GM23338 (cell line): Measurements from ENCODE around the gene NPAS2. TPM values are rescaled to one million over a fixed set of nuclear protein-coding genes. Genes with fewer than 3 reads are reported as not detected.

Experiments used
- ATAC-seq: fragments of 200-7000 bp; cut with Tn5 transposase; 3 replicates; pipeline ENCODE4 v1.9.1; 2020
- DNase-seq: peaks from one replicate; pipeline ENCODE4 v3.0.0-alpha.2; 2015; ENCODE audit warnings: low spot score
- H2AFZ ChIP-seq: fragments of 200-600 bp; sonication (generic); 2 replicates; pipeline ENCODE4 v1.8.0; 2016; ENCODE audit warnings: antibody characterized with exemption, mild to moderate bottlenecking, moderate library complexity
- H3F3A ChIP-seq: fragments of 200-600 bp; sonication (generic); replicated peaks from 2 replicates; pipeline ENCODE4 v1.8.0; 2017; ENCODE audit warnings: antibody characterized with exemption, mixed run types, low read depth
- H3K27ac ChIP-seq: fragments of 200-600 bp; sonication (generic); 2 replicates; pipeline ENCODE4 v1.6.1; 2016; ENCODE audit warnings: low read depth
- H3K27me3 ChIP-seq: fragments of 200-600 bp; sonication (generic); 2 replicates; pipeline ENCODE4 v1.8.0; 2016; ENCODE audit warnings: mild to moderate bottlenecking, mixed run types, moderate library complexity; ENCODE audit not compliant: insufficient read depth
- H3K36me3 ChIP-seq: fragments of 200-600 bp; sonication (generic); 2 replicates; pipeline ENCODE4 v1.8.0; 2016; ENCODE audit warnings: mild to moderate bottlenecking; ENCODE audit not compliant: insufficient read depth
- H3K4me1 ChIP-seq: fragments of 200-600 bp; sonication (generic); 2 replicates; pipeline ENCODE4 v1.8.0; 2016; ENCODE audit warnings: mild to moderate bottlenecking, moderate library complexity; ENCODE audit not compliant: insufficient read depth
- H3K4me2 ChIP-seq: fragments of 200-600 bp; sonication (generic); 2 replicates; pipeline ENCODE4 v1.7.1; 2017; ENCODE audit warnings: mixed run types
- H3K4me3 ChIP-seq: fragments of 200-600 bp; sonication (generic); 2 replicates; pipeline ENCODE4 v1.6.1; 2016; ENCODE audit warnings: mixed run types
- H3K79me2 ChIP-seq: fragments of 200-600 bp; sonication (generic); replicated peaks from 2 replicates; pipeline ENCODE4 v1.8.0; 2017; ENCODE audit warnings: mild to moderate bottlenecking; ENCODE audit not compliant: insufficient read depth
- H3K9me2 ChIP-seq: fragments of 200-600 bp; sonication (generic); 2 replicates; pipeline ENCODE4 v1.8.0; 2017; ENCODE audit not compliant: insufficient read depth
- H4K20me1 ChIP-seq: fragments of 200-600 bp; sonication (generic); replicated peaks from 2 replicates; pipeline ENCODE4 v1.8.0; 2017; ENCODE audit warnings: mild to moderate bottlenecking; ENCODE audit not compliant: insufficient read depth
- H3K27ac Mint-ChIP-seq: 2 replicates; pipeline ENCODE4 v1.8.0; 2020; ENCODE audit warnings: inconsistent platforms, mild to moderate bottlenecking, moderate library complexity, mixed read lengths
- H3K27me3 Mint-ChIP-seq: 3 replicates; pipeline ENCODE4 v1.8.0; 2022; ENCODE audit warnings: low read depth, mild to moderate bottlenecking, moderate library complexity, mixed read lengths, inconsistent platforms; ENCODE audit not compliant: insufficient read depth, poor library complexity
- H3K36me3 Mint-ChIP-seq: 3 replicates; pipeline ENCODE4 v1.8.0; 2021; ENCODE audit warnings: low read depth, mild to moderate bottlenecking, inconsistent platforms, moderate library complexity, mixed read lengths
- H3K4me1 Mint-ChIP-seq: 3 replicates; pipeline ENCODE4 v1.8.0; 2020; ENCODE audit warnings: mild to moderate bottlenecking, inconsistent platforms, mixed read lengths
- H3K4me3 Mint-ChIP-seq: 3 replicates; pipeline ENCODE4 v1.8.0; 2021; ENCODE audit warnings: moderate library complexity, mild to moderate bottlenecking, inconsistent platforms, mixed read lengths
- H3K9me3 Mint-ChIP-seq: 3 replicates; pipeline ENCODE4 v1.8.0; 2020; ENCODE audit warnings: moderate library complexity, mild to moderate bottlenecking, inconsistent platforms, mixed read lengths
- CREB1 ChIP-seq: fragments of 250-450 bp; sonication (Bioruptor Pico); IDR thresholded peaks from 2 replicates; pipeline ENCODE4 v1.5.0; 2020; ENCODE audit warnings: low read depth, mild to moderate bottlenecking, moderate library complexity
- CTCF ChIP-seq, 2 experiments: fragments of 200-600 bp in 1 of 2; sonication (generic) in 1 of 2; conservative IDR thresholded peaks; 2 replicates each; pipeline versions ENCODE4 v1.5.1 to v1.6.1; 2016 to 2017; ENCODE audit warnings: antibody characterized with exemption in 2 of 2, low read depth in 2 of 2, mild to moderate bottlenecking in 2 of 2, moderate library complexity in 1 of 2
- ETS1 ChIP-seq: IDR thresholded peaks from 2 replicates; pipeline ENCODE4 v1.6.1; 2016; ENCODE audit warnings: antibody characterized with exemption
- EZH2 ChIP-seq: fragments of 200-600 bp; sonication (generic); IDR thresholded peaks from one replicate; pipeline ENCODE4 v1.8.0; 2017; ENCODE audit warnings: antibody characterized with exemption, mild to moderate bottlenecking, low read depth; ENCODE audit not compliant: unreplicated experiment
- EZH2phosphoT487 ChIP-seq: fragments of 200-600 bp; sonication (generic); IDR thresholded peaks from one replicate; pipeline ENCODE4 v1.8.1; 2018; ENCODE audit warnings: antibody characterized with exemption; ENCODE audit not compliant: unreplicated experiment
- JUNB ChIP-seq: IDR thresholded peaks from one replicate; pipeline ENCODE4 v1.6.1; 2016; ENCODE audit warnings: antibody characterized with exemption; ENCODE audit not compliant: unreplicated experiment
- NANOG ChIP-seq: IDR thresholded peaks from 2 replicates; pipeline ENCODE4 v1.6.1; 2016; ENCODE audit warnings: antibody characterized with exemption, borderline replicate concordance
- POLR2AphosphoS5 ChIP-seq: IDR thresholded peaks from 2 replicates; pipeline ENCODE4 v1.6.1; 2016; ENCODE audit warnings: antibody characterized with exemption, low read depth
- REST ChIP-seq: IDR thresholded peaks from one replicate; pipeline ENCODE4 v1.6.1; 2018; ENCODE audit warnings: antibody characterized with exemption; ENCODE audit not compliant: unreplicated experiment
- STAT1 ChIP-seq: IDR thresholded peaks from one replicate; pipeline ENCODE4 v1.6.1; 2016; ENCODE audit warnings: antibody characterized with exemption; ENCODE audit not compliant: unreplicated experiment
- ZNF114 ChIP-seq: fragments of 250-450 bp; sonication (Bioruptor Pico); IDR thresholded peaks from 2 replicates; pipeline ENCODE4 v1.5.0; 2020; ENCODE audit warnings: mild to moderate bottlenecking, moderate library complexity
- ZNF331 ChIP-seq: fragments of 250-450 bp; sonication (Bioruptor Pico); IDR thresholded peaks from 2 replicates; pipeline ENCODE4 v1.5.0; 2020; ENCODE audit warnings: low read depth, mild to moderate bottlenecking, moderate library complexity
- ZNF462 ChIP-seq: fragments of 250-450 bp; sonication (Bioruptor Pico); IDR thresholded peaks from 2 replicates; pipeline ENCODE4 v1.5.0; 2020; ENCODE audit warnings: mild to moderate bottlenecking, moderate library complexity
- polyA plus RNA-seq: library from polyadenylated mRNA; unstranded; fragments of >200 nt; fragmentation: Nextera tagmentation; extraction: Ambion mirVana; gene quantifications from 2 replicates; pipeline ENCODE4 v1.2.1, GENCODE V29; 2016
- total RNA-seq: library from RNA; depleted of rRNA; stranded (reverse); fragments of >200 nt; shearing (Covaris generic); gene quantifications from 2 replicates; pipeline ENCODE4 v1.2.3, GENCODE V29; 2014

NPAS2 gene
- total and polyA plus RNA-seq, 2 experiments from 2014 or later, result 0.56 to 1.1 TPM

- Histone ChIP-seq H3F3A (no peaks in the 10 kb centered on the region), H3K27ac (no peak overlapping the region), H3K27me3 (no peaks in the 10 kb centered on the region), H4K20me1 (no peaks in the 10 kb centered on the region), H3K36me3 (no peaks in the 10 kb centered on the region; the same call in 1 of the 2 replicates), H3K79me2 (no peaks in the 10 kb centered on the region), H3K4me3 (no peak overlapping the region), H2AFZ (no peak overlapping the region), H3K9me2 (no peaks in the 10 kb centered on the region), H3K4me1 (no peaks in the 10 kb centered on the region), H3K4me2 (no peak overlapping the region)
- DNase-seq (no peak), ATAC-seq (no peak)
- H3K4me1 Mint-ChIP-seq, result no peaks in the 10 kb centered on the region
- no peak overlapping the region for H3K4me3 Mint-ChIP-seq
- no peaks in the 10 kb centered on the region for H3K9me3 Mint-ChIP-seq
- H3K36me3 Mint-ChIP-seq, result no peaks in the 10 kb centered on the region
- peaks cover 2% of the 10 kb centered on the region for H3K27me3 Mint-ChIP-seq
- H3K27ac Mint-ChIP-seq, result no peak overlapping the region
- no peak for TF ChIP-seq ETS1
- no peak for TF ChIP-seq JUNB
- no peak for TF ChIP-seq STAT1
- no peak for TF ChIP-seq NANOG
- no peak for TF ChIP-seq CTCF (conservative IDR thresholded peaks at IDR 0.05; ENCODE audit: low read depth in 2 of 2)
- TF ChIP-seq ZNF331, result no peak
- no peak for TF ChIP-seq POLR2AphosphoS5
- no peak for TF ChIP-seq ZNF114 (CRISPR knock-in tag)
- TF ChIP-seq EZH2phosphoT487, result no peak
- TF ChIP-seq EZH2, result no peak
- no peak for TF ChIP-seq ZNF462 (CRISPR knock-in tag)
- no peak for TF ChIP-seq REST
- no peak for TF ChIP-seq CREB1
These were observed 155.5 kb downstream of the NPAS2 start for GRCh38 chr2:100975521-100975785.
